Testis (tissue), 3 donors: Measurements from ENCODE around the gene INSIG1. TPM values are rescaled to one million over a fixed set of nuclear protein-coding genes. Genes with fewer than 3 reads are reported as not detected.

Source experiments
- DNase-seq: peaks from one replicate; pipeline ENCODE4 v3.0.0-alpha.2; 2019
- H3K27ac ChIP-seq, 2 donors: fragments of 200-600 bp; sonication (generic); one replicate each; pipeline ENCODE4 v1.5.1; 2019
- H3K27me3 ChIP-seq: fragments of 200-600 bp; sonication (generic); one replicate; pipeline ENCODE4 v1.5.1; 2019
- H3K36me3 ChIP-seq: fragments of 200-600 bp; sonication (generic); one replicate; pipeline ENCODE4 v1.5.1; 2017; ENCODE audit warnings: low read depth; ENCODE audit errors: missing control alignments
- H3K4me1 ChIP-seq: fragments of 200-600 bp; sonication (generic); one replicate; pipeline ENCODE4 v1.5.1; 2019
- H3K4me3 ChIP-seq, 2 donors: fragments of 200-600 bp; sonication (generic); one replicate each; pipeline ENCODE4 v1.5.1; 2017 to 2019
- H3K9me3 ChIP-seq: fragments of 200-600 bp; sonication (generic); one replicate; pipeline ENCODE4 v1.5.1; 2017
- CTCF ChIP-seq, 3 experiments: fragments of 450-650 bp in 2 of 3; fragments of 200-600 bp in 1 of 3; sonication (generic) in 1 of 3; IDR thresholded peaks; one replicate each; pipeline ENCODE4 v1.5.1; 2016 to 2019; ENCODE audit warnings: antibody characterized with exemption in 3 of 3, mild to moderate bottlenecking in 2 of 3, moderate library complexity in 1 of 3
- POLR2A ChIP-seq: fragments of 450-650 bp; IDR thresholded peaks from one replicate; pipeline ENCODE4 v1.6.1; 2017; ENCODE audit warnings: antibody characterized with exemption, mild to moderate bottlenecking, moderate library complexity
- WGBS, 2 donors: methylation state at CpG; one replicate each; pipeline ENCODE4 v1.1.5; 2018; 5-methylcytosine and 5-hydroxymethylcytosine counted together
- intact Hi-C: fragments of 100-400 bp; cut with DNase I; formaldehyde crosslinking; loops from one replicate; pipeline ENCODE4 v1.15.1; 2023; ENCODE audit warnings: low total_unique reads
- polyA plus RNA-seq: library from polyadenylated mRNA; stranded (reverse); fragments of 350-450 nt; fragmentation: Illumina TruSeq; extraction: RNeasy Lipid Tissue Mini Kit (QIAGEN cat#74804); gene quantifications from one replicate; pipeline ENCODE4 v1.2.3, GENCODE V29; 2014; ENCODE audit warnings: low read depth, low replicate concordance; ENCODE audit not compliant: insufficient read depth
- total RNA-seq, 2 donors: library from RNA; depleted of rRNA; stranded (reverse); fragments of >200 nt; gene quantifications; one replicate each; pipeline ENCODE4 v1.2.3, GENCODE V29; 2016

Gene INSIG1
- total and polyA plus RNA-seq, 3 donors from 2014 or later = 52.7 to 118 (median 89.7) TPM

GRCh38 chr7:155267436-155267835 is 30.2 kb upstream of the INSIG1 start:
- Histone ChIP-seq H3K27ac (no peak overlapping the region), H3K36me3 (no peaks in the 10 kb centered on the region)

GRCh38 chr7:155268211-155268610 is 29.5 kb upstream of the INSIG1 start:
- Histone ChIP-seq H3K4me1 (no peaks in the 10 kb centered on the region), H3K27me3 (no peaks in the 10 kb centered on the region), H3K9me3 (no peaks in the 10 kb centered on the region), H3K4me3 (no peak overlapping the region), H3K36me3 (no peaks in the 10 kb centered on the region), H3K27ac (no peak overlapping the region)
- no peak for DNase-seq
- intact Hi-C loops = no loop called here
- TF ChIP-seq POLR2A = no peak
- no peak for TF ChIP-seq CTCF (IDR thresholded peaks at IDR 0.05)
- WGBS, 2 donors = 79 to 80% methylated on average over 12 of the region's 12 CpGs

More at GRCh38 chr7:155267436-155267835, 30.2 kb upstream of the INSIG1 start:
- Histone ChIP-seq H3K27me3 (no peaks in the 10 kb centered on the region), H3K9me3 (no peaks in the 10 kb centered on the region), H3K4me3 (no peak overlapping the region), H3K4me1 (no peaks in the 10 kb centered on the region)
- TF ChIP-seq CTCF (IDR thresholded peaks at IDR 0.05) (no peak), POLR2A (no peak)
- no peak for DNase-seq
- intact Hi-C loops = no loop called here
- 65 to 82% methylated on average over 13 to 23 of the region's 23 CpGs for WGBS, 2 donors

GRCh38 chr7:155268921-155269650 is 28.6 kb upstream of the INSIG1 start:
- no peak for DNase-seq
- WGBS, 2 donors = 86 to 92% methylated on average over 6 of the region's 6 CpGs
- H3K4me3 ChIP-seq = no peak overlapping the region
- no peak overlapping the region for H3K27ac ChIP-seq
- no peaks in the 10 kb centered on the region for H3K9me3 ChIP-seq
- H3K27me3 ChIP-seq = no peaks in the 10 kb centered on the region
- no peaks in the 10 kb centered on the region for H3K36me3 ChIP-seq
- intact Hi-C loops = no loop called here
- H3K4me1 ChIP-seq = no peaks in the 10 kb centered on the region
- TF ChIP-seq CTCF (IDR thresholded peaks at IDR 0.05) (no peak), POLR2A (no peak)

- no peaks in the 10 kb centered on the region for H3K4me1 ChIP-seq
- no peaks in the 10 kb centered on the region for H3K27me3 ChIP-seq
- no peaks in the 10 kb centered on the region for H3K36me3 ChIP-seq
- no peak overlapping the region for H3K27ac ChIP-seq
- 87 to 88% methylated on average over 19 to 20 of the region's 20 CpGs for WGBS, 2 donors
- intact Hi-C loops = no loop called here
- H3K9me3 ChIP-seq = no peaks in the 10 kb centered on the region
- DNase-seq = no peak
- no peak overlapping the region for H3K4me3 ChIP-seq
- TF ChIP-seq CTCF (IDR thresholded peaks at IDR 0.05) (no peak), POLR2A (no peak)
Observed at GRCh38 chr7:155269766-155270585, 27.7 kb upstream of the INSIG1 start.
